ENCODE measurements around the gene CLEC2A. TPM values are rescaled to one million over a fixed set of nuclear protein-coding genes. Genes with fewer than 3 reads are reported as not detected.

CLEC2A gene
- total RNA-seq, 2 donors from 2014 or later: not detected

DNA sequence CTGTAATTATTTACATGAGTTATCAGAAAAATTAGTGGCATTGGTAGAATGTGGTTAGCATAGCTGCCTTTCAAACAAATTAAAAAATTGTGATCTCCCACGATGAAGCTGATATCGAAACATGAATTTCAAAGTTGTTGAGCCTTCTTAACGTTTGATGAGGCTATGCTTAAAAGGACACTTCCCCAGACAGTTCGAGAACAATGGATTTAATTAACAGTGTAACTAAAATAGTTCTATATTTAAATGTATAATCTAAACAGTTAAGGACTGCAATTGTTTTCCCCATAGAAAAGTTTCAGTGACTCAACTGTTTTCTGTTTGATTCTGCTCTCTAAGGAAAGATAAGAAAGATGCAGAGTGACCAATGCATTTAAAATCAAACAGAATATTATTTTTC lies 64.6 kb downstream of the CLEC2A start:
- peaks cover 50 to 57% of the 10 kb centered on the region in 2 donors for H3K4me1 Mint-ChIP-seq (ENCODE audit: low read depth in 2 of 2)
- no peak for ATAC-seq
- peak overlapping the region; percentile 92 for H3K4me3 Mint-ChIP-seq
- no peak for DNase-seq (ENCODE audit: low spot score)
- peaks cover 42% of the 10 kb centered on the region for H3K36me3 Mint-ChIP-seq
- H3K27ac Mint-ChIP-seq: peak overlapping the region; percentile 96 to 100
- H3K27me3 Mint-ChIP-seq: no peaks in the 10 kb centered on the region
- H3K9me3 Mint-ChIP-seq: peaks cover 3% of the 10 kb centered on the region

DNA sequence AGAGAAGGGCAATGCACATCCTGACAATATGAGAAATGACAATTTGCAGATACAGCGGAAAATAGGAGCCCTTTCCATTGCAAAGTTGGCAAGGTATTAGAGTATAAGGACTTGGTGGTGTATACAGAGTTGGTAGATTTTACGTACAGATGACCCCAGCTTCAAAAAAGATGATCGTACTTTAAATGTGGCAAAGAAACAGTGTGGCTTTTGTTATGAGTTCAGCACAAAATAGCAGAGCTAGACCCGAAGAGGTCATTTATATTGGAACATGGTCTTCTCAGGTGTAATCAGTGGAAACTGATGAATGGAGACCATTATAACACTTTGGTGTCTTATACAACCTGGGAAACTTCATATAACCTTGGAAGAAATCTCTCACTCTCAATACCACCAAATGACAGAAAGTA lies 65.3 kb downstream of the CLEC2A start:
- Mint-ChIP-seq H3K36me3 (peaks cover 45% of the 10 kb centered on the region), H3K27me3 (no peaks in the 10 kb centered on the region), H3K4me3 (peak overlapping the region; percentile 92), H3K27ac (peak overlapping the region; percentile 96 to 100), H3K9me3 (peaks cover 3% of the 10 kb centered on the region), H3K4me1 (ENCODE audit: low read depth in 2 of 2) (peaks cover 50 to 60% of the 10 kb centered on the region in 2 donors)
- ATAC-seq (no peak), DNase-seq (ENCODE audit: low spot score) (no peak)

DNA sequence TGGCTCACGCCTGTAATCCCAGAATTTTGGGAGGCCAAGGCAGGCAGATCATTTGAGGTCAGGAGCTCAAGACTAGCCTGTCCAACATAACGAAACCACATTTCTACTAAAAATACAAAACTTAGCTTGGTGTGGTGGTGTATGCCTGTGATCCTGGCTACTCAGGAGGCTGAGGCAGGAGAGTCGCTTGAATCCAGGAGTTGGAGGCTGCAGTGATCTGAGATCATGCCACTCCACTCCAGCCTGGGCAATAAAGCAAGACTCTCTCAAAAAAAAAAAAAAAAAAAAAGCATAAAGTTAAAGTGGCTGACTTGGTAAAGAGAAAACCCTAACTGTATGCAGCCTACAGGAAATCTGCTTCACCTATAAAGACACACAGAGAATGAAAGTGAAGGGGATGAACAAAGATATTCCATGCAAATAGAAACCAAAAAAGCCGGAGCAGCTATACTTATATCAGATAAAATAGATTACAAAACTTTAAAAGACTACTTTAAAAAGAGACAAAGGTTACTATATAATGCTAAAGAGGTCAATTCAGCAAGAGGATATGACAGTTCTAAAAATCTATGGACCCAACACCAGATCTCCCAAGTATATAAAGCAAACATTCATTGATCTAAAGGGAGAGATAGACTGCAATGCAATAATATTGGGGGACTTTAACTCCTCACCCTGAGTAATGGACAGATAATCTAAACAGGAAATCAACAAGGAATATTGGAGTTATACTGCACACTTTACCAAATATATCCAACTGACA lies 67.1 kb downstream of the CLEC2A start:
- peak; percentile 58 to 65 for ATAC-seq
- peak overlapping the region; percentile 96 to 100 for H3K27ac Mint-ChIP-seq
- no peaks in the 10 kb centered on the region for H3K27me3 Mint-ChIP-seq
- H3K4me3 Mint-ChIP-seq: peak overlapping the region; percentile 92
- H3K36me3 Mint-ChIP-seq: peaks cover 51% of the 10 kb centered on the region
- H3K9me3 Mint-ChIP-seq: peaks cover 3% of the 10 kb centered on the region
- peaks cover 45 to 62% of the 10 kb centered on the region in 2 donors for H3K4me1 Mint-ChIP-seq (ENCODE audit: low read depth in 2 of 2)
- DNase-seq (ENCODE audit: low spot score): no peak

Other genes starting within 250 kb of the CLEC2A start
- gene CLECL1, start 199.3 kb downstream of the CLEC2A start, total RNA-seq: 1 to 10 TPM; 1.3 to 2.8 TPM
- gene CD69, start 171.5 kb downstream of the CLEC2A start, total RNA-seq: 10 to 100 TPM; 53.6 to 55.6 TPM
- gene KLRF1, start 104.9 kb downstream of the CLEC2A start, total RNA-seq: 1 to 10 TPM; 1.7 to 2.1 TPM
- 10 to 100 TPM; 26.7 to 70.3 TPM for gene CLEC2B, start 63.0 kb downstream of the CLEC2A start, total RNA-seq
- gene KLRF2, start 50.9 kb downstream of the CLEC2A start, total RNA-seq: not detected
- 1 to 10 TPM; 2.0 to 4.8 TPM for gene CLEC12A, start 39.0 kb upstream of the CLEC2A start, total RNA-seq
- not detected for gene CLEC1B, start 66.8 kb upstream of the CLEC2A start, total RNA-seq
- under 1 TPM in 1 of 2 donors, not detected in 1; 0.57 TPM for gene CLEC12B, start 78.3 kb upstream of the CLEC2A start, total RNA-seq
- gene CLEC9A, start 98.3 kb upstream of the CLEC2A start, total RNA-seq: not detected
- gene CLEC1A, start 166.6 kb upstream of the CLEC2A start, total RNA-seq: not detected
- gene CLEC7A, start 197.8 kb upstream of the CLEC2A start, total RNA-seq: not detected
- not detected for gene OLR1, start 239.8 kb upstream of the CLEC2A start, total RNA-seq
- not detected for gene TMEM52B, start 246.7 kb upstream of the CLEC2A start, total RNA-seq